ENCODE results near the gene CDH13. TPM values are rescaled to one million over a fixed set of nuclear protein-coding genes. Genes with fewer than 3 reads are reported as not detected.

Gene CDH13
- total and polyA plus RNA-seq, 12 donors: 0.86 to 30.6 (median 2.4) TPM

GRCh38 chr16:83441517-83441916 lies 814.7 kb downstream of the CDH13 start:
- H3K4me1 ChIP-seq (replicated peaks in 1 of 2): no peaks in the 10 kb centered on the region
- H3K27ac ChIP-seq: no peak overlapping the region
- H3K4me3 ChIP-seq: no peak overlapping the region
- no peaks in the 10 kb centered on the region for H3K27me3 ChIP-seq
- intact Hi-C loops (cut with DNase I): no loop called here
- no peak for TF ChIP-seq POLR2A (IDR thresholded peaks at IDR 0.05)
- no peak for TF ChIP-seq CTCF (IDR thresholded peaks at IDR 0.05)
- DNase-seq: no peak
- no peaks in the 10 kb centered on the region for H3K36me3 ChIP-seq (replicated peaks in 1 of 2)
- 19 to 24% (median 22%) methylated on average over 4 of the region's 4 CpGs for WGBS, 4 donors
- H3K9me3 ChIP-seq (replicated peaks in 1 of 3): no peaks in the 10 kb centered on the region

GRCh38 chr16:83443972-83444371 lies 817.2 kb downstream of the CDH13 start:
- no peaks in the 10 kb centered on the region for H3K9me3 ChIP-seq (replicated peaks in 1 of 3)
- intact Hi-C loops (cut with DNase I): no loop called here
- no peaks in the 10 kb centered on the region for H3K36me3 ChIP-seq (replicated peaks in 1 of 2)
- DNase-seq: no peak
- TF ChIP-seq CTCF (IDR thresholded peaks at IDR 0.05) (no peak), POLR2A (IDR thresholded peaks at IDR 0.05) (no peak)
- H3K4me3 ChIP-seq: no peak overlapping the region
- H3K4me1 ChIP-seq (replicated peaks in 1 of 2): no peaks in the 10 kb centered on the region
- H3K27ac ChIP-seq: no peak overlapping the region
- no peaks in the 10 kb centered on the region for H3K27me3 ChIP-seq
- WGBS, 4 donors: 68 to 85% (median 80%) methylated on average over 3 of the region's 3 CpGs

- TF ChIP-seq CTCF (IDR thresholded peaks at IDR 0.05) (no peak), POLR2A (IDR thresholded peaks at IDR 0.05) (no peak)
- Histone ChIP-seq H3K36me3 (replicated peaks in 1 of 2) (no peaks in the 10 kb centered on the region), H3K27ac (no peak overlapping the region), H3K9me3 (replicated peaks in 1 of 3) (no peaks in the 10 kb centered on the region), H3K27me3 (no peaks in the 10 kb centered on the region), H3K4me3 (no peak overlapping the region), H3K4me1 (replicated peaks in 1 of 2) (no peaks in the 10 kb centered on the region)
- intact Hi-C loops (cut with DNase I): no loop called here
- no peak for DNase-seq
- WGBS, 4 donors: 47 to 59% (median 54%) methylated on average over 2 of the region's 2 CpGs
Observed at GRCh38 chr16:83447560-83447959, 820.8 kb downstream of the CDH13 start.

- WGBS, 4 donors: 66 to 91% (median 69%) methylated on average over 5 to 12 of the region's 12 CpGs
Observed at GRCh38 chr16:83449861-83450260, 823.1 kb downstream of the CDH13 start.

More at GRCh38 chr16:83449861-83450260, 823.1 kb downstream of the CDH13 start:
- Histone ChIP-seq H3K36me3 (replicated peaks in 1 of 2) (no peaks in the 10 kb centered on the region), H3K4me1 (replicated peaks in 1 of 2) (no peaks in the 10 kb centered on the region), H3K27me3 (no peaks in the 10 kb centered on the region), H3K27ac (no peak overlapping the region), H3K4me3 (no peak overlapping the region), H3K9me3 (replicated peaks in 1 of 3) (no peaks in the 10 kb centered on the region)
- intact Hi-C loops (cut with DNase I): no loop called here
- TF ChIP-seq CTCF (IDR thresholded peaks at IDR 0.05) (no peak), POLR2A (IDR thresholded peaks at IDR 0.05) (no peak)
- no peak for DNase-seq

Measured in adrenal gland (tissue), 12 donors.